Stimulated activated CD4-positive, alpha-beta T cell treated with anti-CD3 and anti-CD28 coated beads, TNF-alpha, amount 100 ng/mL, for 4 hours (primary cell): ENCODE results near the gene GLI2.

Experiments used
- DNase-seq, 3 experiments: peaks; one replicate each; pipeline ENCODE4 v3.0.0-alpha.2; 2020; ENCODE audit warnings: low read depth in 3 of 3

The GLI2 gene

DNA sequence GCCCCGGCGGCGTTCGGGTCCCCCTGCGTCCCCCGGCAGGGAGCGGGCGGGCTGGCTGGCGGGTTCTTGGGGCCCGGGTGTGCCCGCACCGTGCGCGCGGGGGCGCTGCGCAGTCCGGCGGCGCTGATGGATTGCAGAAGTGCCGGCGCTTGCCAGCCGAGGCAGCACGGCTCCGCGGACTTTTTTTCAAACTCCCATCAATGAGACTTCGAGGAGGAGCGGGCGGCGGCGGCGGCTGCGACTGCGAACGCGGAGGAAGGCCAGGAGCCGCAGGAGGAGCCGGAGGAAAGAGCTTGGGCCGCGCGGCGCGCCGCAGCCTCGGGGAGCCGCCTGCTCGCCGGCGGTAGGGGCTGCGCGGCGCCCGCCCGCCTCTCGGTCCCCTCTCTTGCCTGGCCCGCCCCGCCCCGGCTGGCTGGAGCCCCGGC lies at the start of gene GLI2:
Gene GLI2, plus strand, starts transcription at position 123 of the 425 bp plus-strand sequence. CDS start 61,453 bp downstream, outside the sequence.
- DNase-seq = no peak

GRCh38 chr2:120685974-120686297 lies 49.7 kb upstream of the GLI2 start:
- DNase-seq = no peak

- DNase-seq = no peak
Measured at GRCh38 chr2:120686511-120687168, 49.0 kb upstream of the GLI2 start.

DNA sequence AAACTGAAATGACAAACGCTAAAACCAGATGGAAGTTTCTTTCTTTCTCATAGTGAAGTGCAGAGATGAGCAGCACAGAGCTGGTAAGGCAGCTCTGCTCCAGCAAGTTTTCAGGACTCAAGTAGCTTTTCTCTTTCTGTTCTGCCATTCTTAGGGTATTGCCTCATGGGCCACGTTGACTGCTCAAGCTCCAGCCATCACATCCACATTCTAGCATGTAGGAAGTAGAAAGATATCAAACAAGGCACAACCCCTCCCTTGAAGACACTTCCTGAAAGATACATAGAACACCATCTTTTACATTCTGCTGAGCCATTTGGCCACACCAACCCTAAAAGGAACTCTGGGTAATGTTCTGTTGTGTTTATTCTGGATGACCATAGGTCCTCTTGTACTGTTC lies 48.5 kb upstream of the GLI2 start:
- DNase-seq = no peak

DNA sequence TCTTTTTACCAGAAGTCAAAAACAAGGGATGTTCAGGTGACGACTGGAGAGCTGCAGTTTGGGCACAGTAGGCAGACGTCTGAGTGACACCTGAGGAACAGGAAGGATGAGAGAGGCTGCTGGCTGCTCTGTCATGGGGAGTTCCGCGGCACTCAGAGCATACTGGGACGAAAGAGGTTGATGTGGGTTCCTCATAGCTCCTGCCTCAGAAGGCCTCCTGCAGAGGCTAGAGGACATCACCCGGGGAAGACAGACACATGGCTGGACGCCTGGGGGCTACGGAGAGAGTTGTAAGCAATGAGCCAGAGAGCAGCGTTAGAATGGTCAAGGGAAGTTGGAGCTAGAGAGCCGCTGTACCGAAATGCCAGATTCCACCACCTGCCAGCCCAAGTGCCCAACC lies 45.1 kb upstream of the GLI2 start:
- no peak for DNase-seq

- no peak for DNase-seq
Measured at GRCh38 chr2:120691410-120691809, 44.3 kb upstream of the GLI2 start.

- DNase-seq = no peak
Measured at GRCh38 chr2:120692691-120693090, 43.0 kb upstream of the GLI2 start.

DNA sequence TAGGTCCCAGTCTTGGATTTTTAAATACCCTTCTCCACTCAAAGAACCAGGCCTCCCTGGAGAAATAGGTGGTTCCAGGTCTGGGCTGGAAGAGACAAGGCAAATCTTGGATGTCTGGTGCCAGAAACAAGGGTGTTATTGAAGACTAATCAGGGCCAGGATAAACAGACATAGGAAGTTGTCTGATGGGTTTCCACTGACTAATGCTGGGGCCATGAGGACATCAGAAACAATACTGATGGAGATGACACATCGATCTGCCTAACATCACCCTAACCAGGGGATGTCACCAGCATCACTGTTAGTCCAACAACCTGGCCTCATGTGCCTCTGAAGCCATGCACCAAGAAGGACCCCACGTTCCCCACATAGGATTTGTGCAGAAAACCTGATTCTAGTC lies 42.5 kb upstream of the GLI2 start:
- no peak for DNase-seq

GRCh38 chr2:120694034-120694433 lies 41.6 kb upstream of the GLI2 start:
- DNase-seq = no peak

DNA sequence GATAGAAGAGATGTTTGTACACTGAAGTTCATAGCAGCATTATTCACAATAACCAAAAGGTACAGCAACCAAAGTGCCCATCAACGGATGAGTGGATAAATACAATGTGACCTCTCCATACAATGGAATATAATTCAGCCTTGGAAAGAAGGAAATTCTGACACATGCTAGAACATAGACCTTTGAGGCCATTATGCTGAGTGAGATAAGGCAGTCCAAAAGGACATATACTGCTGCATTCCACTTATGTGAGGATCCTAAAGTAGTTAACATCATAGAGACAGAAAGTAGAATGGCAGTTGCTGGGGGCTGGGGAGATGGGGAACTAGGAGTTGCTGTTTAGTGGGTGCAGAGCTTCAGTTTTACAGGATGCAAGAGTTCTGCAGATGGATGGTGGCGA lies 38.2 kb upstream of the GLI2 start:
- DNase-seq = no peak

GRCh38 chr2:120699292-120699691 lies 36.4 kb upstream of the GLI2 start:
- DNase-seq = no peak

- DNase-seq = no peak
Measured at GRCh38 chr2:120700659-120701058, 35.0 kb upstream of the GLI2 start.

GRCh38 chr2:120701096-120701495 lies 34.6 kb upstream of the GLI2 start:
- no peak for DNase-seq

DNA sequence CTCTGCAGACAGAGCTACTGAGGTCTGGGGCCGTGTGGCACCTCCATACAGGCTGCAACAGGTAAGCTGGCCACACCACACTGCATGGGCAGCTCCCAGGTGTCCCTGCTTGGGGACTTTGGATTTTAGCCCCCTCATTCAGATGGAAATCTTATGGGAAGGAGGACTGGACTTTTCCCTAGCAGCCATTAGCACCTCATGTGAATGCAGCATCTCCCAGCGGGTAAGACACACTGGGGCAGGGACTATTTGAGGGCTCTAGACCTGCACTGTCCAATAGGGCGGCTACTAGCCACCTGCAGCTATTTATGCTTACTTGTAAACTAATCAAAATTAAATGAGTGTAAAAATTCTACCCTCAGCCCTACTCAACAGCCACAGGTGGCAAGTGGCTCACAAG lies 34.2 kb upstream of the GLI2 start:
- DNase-seq = no peak

DNA sequence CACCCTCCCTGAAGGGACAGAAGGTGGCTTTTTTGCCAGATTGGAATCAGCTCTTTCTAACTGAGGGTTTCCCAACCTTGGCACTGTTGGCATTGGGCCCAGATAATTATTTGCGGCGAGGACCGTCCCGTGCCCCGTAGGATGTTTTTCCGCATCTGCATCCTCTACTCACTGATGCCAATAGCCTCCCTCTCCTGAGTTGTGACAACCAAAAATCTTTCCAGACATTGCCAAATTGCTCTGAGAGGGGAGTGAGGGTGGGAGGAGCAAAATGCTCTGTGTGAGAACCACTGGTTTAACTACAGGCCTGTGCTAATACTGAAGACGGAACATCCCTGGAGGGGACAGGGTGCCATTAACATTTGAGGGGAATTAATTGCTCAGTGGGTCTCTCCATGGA lies 33.6 kb upstream of the GLI2 start:
- DNase-seq = no peak

DNA sequence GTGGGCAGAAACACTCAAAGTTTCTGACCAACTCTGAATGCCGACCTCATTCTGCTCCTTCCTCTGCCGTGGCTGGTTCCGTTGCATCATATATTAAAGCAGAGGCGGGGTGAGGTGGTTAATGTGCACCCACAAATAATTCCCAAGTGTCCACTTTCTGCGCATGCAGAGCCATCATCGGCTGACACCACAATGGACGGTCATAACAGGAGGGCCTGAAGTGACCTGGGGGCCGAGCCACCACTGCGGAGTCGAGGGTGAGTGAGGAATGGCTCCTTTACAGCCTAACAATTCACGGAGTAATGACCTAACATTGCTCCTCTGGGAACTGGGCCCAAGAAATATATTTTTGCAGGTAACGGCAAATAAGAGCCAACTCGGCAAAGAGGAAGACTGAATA lies 32.9 kb upstream of the GLI2 start:
- DNase-seq = no peak

- no peak for DNase-seq
Measured at GRCh38 chr2:120703330-120703994, 32.2 kb upstream of the GLI2 start.

DNA sequence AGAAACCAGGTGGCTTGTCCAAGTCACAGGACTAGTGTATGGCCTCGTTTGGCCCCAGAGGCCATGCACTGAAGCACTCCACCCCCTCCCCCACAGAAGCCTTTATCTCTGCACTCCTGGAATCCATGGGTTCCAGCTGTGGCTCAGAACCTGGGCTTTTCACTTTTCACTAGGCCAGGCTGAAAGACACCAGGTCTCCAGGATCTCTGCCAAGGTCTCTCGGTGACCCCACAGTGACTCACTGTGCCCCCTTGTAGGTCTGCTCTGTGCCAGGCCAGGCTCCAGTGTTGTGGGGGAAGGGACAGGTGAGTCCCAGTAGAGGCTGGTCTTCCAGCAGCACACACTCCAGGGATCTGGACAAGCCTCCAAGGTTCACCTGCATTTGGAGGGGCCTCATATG lies 31.0 kb upstream of the GLI2 start:
- no peak for DNase-seq

- no peak for DNase-seq
Measured at GRCh38 chr2:120707816-120708215, 27.9 kb upstream of the GLI2 start.

GRCh38 chr2:120708944-120709607 lies 26.6 kb upstream of the GLI2 start:
- DNase-seq = no peak

- DNase-seq = no peak
Measured at GRCh38 chr2:120709608-120710041, 26.0 kb upstream of the GLI2 start.

DNA sequence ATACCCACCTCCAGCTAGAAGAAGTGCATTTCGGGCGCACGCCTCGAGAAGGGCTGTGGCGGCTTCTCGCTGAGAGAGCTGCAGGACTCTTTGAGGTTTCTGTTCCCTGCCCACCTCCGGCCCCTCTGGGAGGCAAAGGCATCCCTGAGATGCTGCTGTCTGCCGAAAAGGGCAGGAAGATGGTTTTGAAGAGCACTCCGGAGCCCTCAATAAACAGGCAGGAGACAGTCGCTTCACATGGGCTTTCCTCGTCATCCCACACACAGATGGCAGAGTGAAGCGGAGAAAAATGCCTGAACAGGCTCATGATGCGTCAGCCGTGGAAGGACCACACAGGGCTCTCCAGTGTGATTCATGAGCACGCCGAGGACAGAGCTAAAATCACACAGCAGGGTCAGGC lies 25.4 kb upstream of the GLI2 start:
- no peak for DNase-seq

- DNase-seq = no peak
Measured at GRCh38 chr2:120711694-120712093, 24.0 kb upstream of the GLI2 start.
